Body of pancreas (tissue), 4 donors: ENCODE data around the gene MAMDC2. TPM values are rescaled to one million over a fixed set of nuclear protein-coding genes. Genes with fewer than 3 reads are reported as not detected.

Experiments used
- ATAC-seq: fragments of 150-250 bp; one replicate; pipeline ENCODE4 v1.9.1; 2016
- DNase-seq, 4 donors: peaks; one replicate each; pipeline ENCODE4 v3.0.0-alpha.2; 2019
- H3K27ac ChIP-seq, 4 donors: fragments of 200-600 bp; sonication (generic); 1 replicate in 3 of 4; 2 replicates in 1 of 4; pipeline versions ENCODE4 v1.5.1 to v1.6.1; 2016 to 2019; ENCODE audit warnings: mild to moderate bottlenecking in 1 of 4, mixed read lengths in 1 of 4, moderate library complexity in 1 of 4
- H3K27me3 ChIP-seq, 2 donors: fragments of 200-600 bp; sonication (generic); one replicate each; pipeline ENCODE4 v1.6.0; 2016; ENCODE audit warnings: mild to moderate bottlenecking in 1 of 2
- H3K36me3 ChIP-seq, 2 donors: fragments of 200-600 bp; sonication (generic); replicated peaks in 1 of 2; 2 replicates each; pipeline ENCODE4 v1.5.1; 2016; ENCODE audit warnings: low read depth in 2 of 2; ENCODE audit not compliant: insufficient read depth in 1 of 2
- H3K4me1 ChIP-seq: fragments of 200-600 bp; sonication (generic); one replicate; pipeline ENCODE4 v1.6.0; 2016
- H3K4me3 ChIP-seq, 2 donors: fragments of 200-600 bp; sonication (generic); 1 replicate in 1 of 2; 2 replicates in 1 of 2; pipeline ENCODE4 v1.5.1; 2016 to 2019
- H3K9me3 ChIP-seq, 3 donors: fragments of 200-600 bp; sonication (generic); 1 replicate in 2 of 3; 2 replicates in 1 of 3; pipeline ENCODE4 v1.5.1; 2016
- POLR2A ChIP-seq, 3 donors: fragments of 450-650 bp; IDR thresholded peaks; one replicate each; pipeline ENCODE4 v1.6.1; 2016; ENCODE audit warnings: antibody characterized with exemption in 3 of 3, mild to moderate bottlenecking in 2 of 3
- WGBS, 2 donors: methylation state at CpG; one replicate each; pipeline ENCODE4 v1.1.5; 2017; 5-methylcytosine and 5-hydroxymethylcytosine counted together
- intact Hi-C: fragments of 100-400 bp; cut with DNase I; formaldehyde crosslinking; loops from one replicate; pipeline ENCODE4 v1.15.1; 2023
- total RNA-seq, 2 donors: library from RNA; depleted of rRNA; stranded (reverse); fragments of >200 nt; gene quantifications; one replicate each; pipeline ENCODE4 v1.1.0, GENCODE V29; 2016
- TF ChIP-seq, protein P1 (sequence below), 7 experiments: fragments of 450-650 bp in 4 of 7; fragments of 200-600 bp in 3 of 7; sonication (generic) in 3 of 7; IDR thresholded peaks; one replicate each; pipeline ENCODE4 v1.5.1; 2016 to 2019; ENCODE audit warnings: antibody characterized with exemption in 7 of 7

The MAMDC2 gene
- total RNA-seq, 2 donors from 2014 or later = 4.0 to 17.1 TPM

DNA sequence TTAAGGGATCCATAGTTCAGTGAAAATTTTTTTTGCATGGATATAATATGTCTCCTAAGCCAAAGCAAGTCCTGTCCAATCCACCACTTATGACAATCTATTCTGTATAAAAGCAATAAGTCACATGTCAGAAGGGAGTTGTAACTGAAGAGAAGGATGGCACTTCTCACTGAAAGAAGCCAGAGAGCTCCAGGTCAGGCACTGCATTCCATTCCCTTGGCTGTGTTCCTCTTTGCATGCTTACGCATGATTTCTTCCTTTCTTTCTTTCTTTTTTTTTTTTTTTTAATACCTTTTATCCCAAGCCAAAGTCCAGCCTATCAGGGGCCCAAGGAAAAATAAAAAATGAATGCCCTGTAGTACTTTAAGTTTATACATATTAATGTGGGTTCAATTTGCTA, 39.8 kb downstream of the MAMDC2 start:
- peaks cover 39% of the 10 kb centered on the region for H3K4me1 ChIP-seq
- TF ChIP-seq, protein P1, sequence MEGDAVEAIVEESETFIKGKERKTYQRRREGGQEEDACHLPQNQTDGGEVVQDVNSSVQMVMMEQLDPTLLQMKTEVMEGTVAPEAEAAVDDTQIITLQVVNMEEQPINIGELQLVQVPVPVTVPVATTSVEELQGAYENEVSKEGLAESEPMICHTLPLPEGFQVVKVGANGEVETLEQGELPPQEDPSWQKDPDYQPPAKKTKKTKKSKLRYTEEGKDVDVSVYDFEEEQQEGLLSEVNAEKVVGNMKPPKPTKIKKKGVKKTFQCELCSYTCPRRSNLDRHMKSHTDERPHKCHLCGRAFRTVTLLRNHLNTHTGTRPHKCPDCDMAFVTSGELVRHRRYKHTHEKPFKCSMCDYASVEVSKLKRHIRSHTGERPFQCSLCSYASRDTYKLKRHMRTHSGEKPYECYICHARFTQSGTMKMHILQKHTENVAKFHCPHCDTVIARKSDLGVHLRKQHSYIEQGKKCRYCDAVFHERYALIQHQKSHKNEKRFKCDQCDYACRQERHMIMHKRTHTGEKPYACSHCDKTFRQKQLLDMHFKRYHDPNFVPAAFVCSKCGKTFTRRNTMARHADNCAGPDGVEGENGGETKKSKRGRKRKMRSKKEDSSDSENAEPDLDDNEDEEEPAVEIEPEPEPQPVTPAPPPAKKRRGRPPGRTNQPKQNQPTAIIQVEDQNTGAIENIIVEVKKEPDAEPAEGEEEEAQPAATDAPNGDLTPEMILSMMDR (IDR thresholded peaks at IDR 0.05) = no peak
- TF ChIP-seq POLR2A (IDR thresholded peaks at IDR 0.05) = no peak
- intact Hi-C loops = no loop called here
- H3K36me3 ChIP-seq = no peaks in the 10 kb centered on the region
- H3K4me3 ChIP-seq = no peak overlapping the region
- no peak overlapping the region for H3K27ac ChIP-seq
- no peaks in the 10 kb centered on the region for H3K9me3 ChIP-seq
- no peak for DNase-seq
- WGBS, 2 donors = 64 to 83% methylated on average over 1 of the region's 1 CpG
- H3K27me3 ChIP-seq = no peaks in the 10 kb centered on the region
- no peak for ATAC-seq

- DNase-seq (no peak), ATAC-seq (no peak)
- TF ChIP-seq POLR2A (IDR thresholded peaks at IDR 0.05) = no peak
- Histone ChIP-seq H3K4me1 (peaks cover 21% of the 10 kb centered on the region), H3K27me3 (no peaks in the 10 kb centered on the region), H3K27ac (no peak overlapping the region), H3K4me3 (no peak overlapping the region), H3K9me3 (no peaks in the 10 kb centered on the region), H3K36me3 (no peaks in the 10 kb centered on the region)
- WGBS, 2 donors = 69 to 80% methylated on average over 4 of the region's 4 CpGs
- intact Hi-C loops = no loop called here
These were observed 41.6 kb downstream of the MAMDC2 start for GRCh38 chr9:70085241-70085640.

DNA sequence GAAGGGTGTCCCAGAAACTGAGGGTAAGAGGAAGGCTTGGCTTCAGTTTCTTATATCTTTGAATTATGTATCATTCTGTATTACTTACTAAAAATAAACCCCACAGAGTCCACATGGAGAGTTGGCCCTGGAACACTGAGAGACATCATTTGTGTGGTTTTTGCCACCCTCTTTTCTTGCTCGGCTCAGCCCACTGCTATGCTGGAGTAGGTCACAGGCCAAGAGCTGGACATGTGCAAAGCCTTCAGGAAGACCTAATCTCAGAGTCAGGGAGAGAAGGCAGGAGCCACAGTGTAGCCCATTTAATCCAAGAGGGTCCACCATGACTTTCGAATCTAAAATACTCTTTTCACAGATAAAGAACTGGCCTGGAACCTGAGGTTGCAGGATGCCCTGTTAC, 47.5 kb downstream of the MAMDC2 start:
- no peak for TF ChIP-seq POLR2A (IDR thresholded peaks at IDR 0.05)
- TF ChIP-seq, protein P1 (IDR thresholded peaks at IDR 0.05) = no peak
- Histone ChIP-seq H3K27me3 (no peaks in the 10 kb centered on the region), H3K36me3 (no peaks in the 10 kb centered on the region), H3K4me1 (peaks cover 12% of the 10 kb centered on the region), H3K27ac (no peak overlapping the region), H3K4me3 (no peak overlapping the region), H3K9me3 (no peaks in the 10 kb centered on the region)
- no peak for ATAC-seq
- 88% methylated on average over 2 of the region's 2 CpGs for WGBS, 2 donors
- no peak for DNase-seq
- intact Hi-C loops = no loop called here

GRCh38 chr9:70091572-70091971, 47.9 kb downstream of the MAMDC2 start:
- TF ChIP-seq, protein P1 (IDR thresholded peaks at IDR 0.05) = no peak
- TF ChIP-seq POLR2A (IDR thresholded peaks at IDR 0.05) = no peak
- 79 to 87% methylated on average over 5 of the region's 5 CpGs for WGBS, 2 donors
- Histone ChIP-seq H3K27ac (no peak overlapping the region), H3K9me3 (no peaks in the 10 kb centered on the region), H3K4me1 (peaks cover 8% of the 10 kb centered on the region), H3K36me3 (no peaks in the 10 kb centered on the region), H3K27me3 (no peaks in the 10 kb centered on the region), H3K4me3 (no peak overlapping the region)
- ATAC-seq (no peak), DNase-seq (no peak)
- intact Hi-C loops = no loop called here

DNA sequence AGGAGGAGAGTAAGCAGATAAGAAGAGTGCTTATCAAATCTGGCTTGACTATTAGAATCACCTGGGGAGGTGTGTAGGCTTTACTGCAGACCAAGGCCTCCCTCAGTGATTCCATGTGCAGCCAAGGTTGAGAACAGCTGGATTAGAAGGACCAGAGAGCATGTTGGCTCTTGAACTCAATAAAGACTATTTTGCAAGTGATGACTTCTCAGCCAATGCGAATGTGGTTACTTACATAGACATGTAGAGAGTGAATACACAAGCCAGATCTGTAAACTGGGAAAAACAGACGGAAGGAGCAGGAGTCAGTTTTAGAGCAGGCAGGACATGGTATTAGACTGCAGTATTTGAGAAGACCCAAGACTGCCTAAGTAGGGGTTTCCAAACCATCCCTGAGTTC, 48.5 kb downstream of the MAMDC2 start:
- no peak for DNase-seq
- Histone ChIP-seq H3K4me1 (peaks cover 4% of the 10 kb centered on the region), H3K4me3 (no peak overlapping the region), H3K36me3 (no peaks in the 10 kb centered on the region), H3K9me3 (no peaks in the 10 kb centered on the region), H3K27ac (no peak overlapping the region), H3K27me3 (no peaks in the 10 kb centered on the region)
- TF ChIP-seq, protein P1 (IDR thresholded peaks at IDR 0.05) = no peak
- no peak for TF ChIP-seq POLR2A (IDR thresholded peaks at IDR 0.05)
- intact Hi-C loops = no loop called here
- 87 to 97% methylated on average over 2 of the region's 2 CpGs for WGBS, 2 donors
- no peak for ATAC-seq
